Measurements from ENCODE around the gene ENPP6.

Gene ENPP6

DNA sequence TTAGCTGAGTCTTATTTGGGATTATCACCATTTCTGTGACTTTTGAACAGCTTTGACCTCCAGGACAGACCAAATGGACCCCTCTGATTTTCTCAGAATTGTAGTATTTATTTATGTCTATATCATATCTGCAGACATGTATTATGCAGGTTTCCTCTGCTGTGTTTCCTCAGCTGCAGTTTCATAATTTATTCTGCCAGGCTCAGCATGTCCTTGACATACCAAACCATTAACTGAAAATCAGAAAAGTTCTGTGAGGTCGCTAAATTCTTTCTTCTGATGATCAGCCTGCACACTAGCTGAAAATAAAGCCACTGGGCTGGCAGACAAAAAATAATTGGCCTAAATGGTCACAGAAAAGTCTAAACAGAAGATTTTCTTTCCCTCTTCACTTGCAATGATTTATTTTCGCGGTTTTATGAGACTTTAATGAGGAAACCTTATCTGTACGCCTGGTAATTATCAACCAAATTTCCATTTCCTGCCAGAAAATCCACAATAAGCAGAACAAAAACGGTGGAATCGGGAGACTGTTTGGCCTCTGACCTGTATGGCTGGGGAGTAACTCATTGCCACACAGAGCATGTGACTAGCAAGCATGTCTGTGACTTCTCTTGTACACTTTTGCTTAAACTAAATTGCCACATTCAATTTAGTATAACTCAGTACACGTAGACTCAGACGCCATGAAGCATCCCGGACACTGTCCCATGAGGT is 150.9 kb downstream of the ENPP6 start:
- no peak overlapping the region for H3K4me3 ChIP-seq (ENCODE audit: low read length)
- no peak for DNase-seq (ENCODE audit: low read depth)
- TF ChIP-seq, protein P1, sequence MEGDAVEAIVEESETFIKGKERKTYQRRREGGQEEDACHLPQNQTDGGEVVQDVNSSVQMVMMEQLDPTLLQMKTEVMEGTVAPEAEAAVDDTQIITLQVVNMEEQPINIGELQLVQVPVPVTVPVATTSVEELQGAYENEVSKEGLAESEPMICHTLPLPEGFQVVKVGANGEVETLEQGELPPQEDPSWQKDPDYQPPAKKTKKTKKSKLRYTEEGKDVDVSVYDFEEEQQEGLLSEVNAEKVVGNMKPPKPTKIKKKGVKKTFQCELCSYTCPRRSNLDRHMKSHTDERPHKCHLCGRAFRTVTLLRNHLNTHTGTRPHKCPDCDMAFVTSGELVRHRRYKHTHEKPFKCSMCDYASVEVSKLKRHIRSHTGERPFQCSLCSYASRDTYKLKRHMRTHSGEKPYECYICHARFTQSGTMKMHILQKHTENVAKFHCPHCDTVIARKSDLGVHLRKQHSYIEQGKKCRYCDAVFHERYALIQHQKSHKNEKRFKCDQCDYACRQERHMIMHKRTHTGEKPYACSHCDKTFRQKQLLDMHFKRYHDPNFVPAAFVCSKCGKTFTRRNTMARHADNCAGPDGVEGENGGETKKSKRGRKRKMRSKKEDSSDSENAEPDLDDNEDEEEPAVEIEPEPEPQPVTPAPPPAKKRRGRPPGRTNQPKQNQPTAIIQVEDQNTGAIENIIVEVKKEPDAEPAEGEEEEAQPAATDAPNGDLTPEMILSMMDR (conservative IDR thresholded peaks at IDR 0.05; ENCODE audit: low read length), result no peak

GRCh38 chr4:184064877-184065276 is 152.8 kb downstream of the ENPP6 start:
- no peak for DNase-seq (ENCODE audit: low read depth)
- TF ChIP-seq, protein P1 (conservative IDR thresholded peaks at IDR 0.05; ENCODE audit: low read length), result no peak
- no peak overlapping the region for H3K4me3 ChIP-seq (ENCODE audit: low read length)

DNA sequence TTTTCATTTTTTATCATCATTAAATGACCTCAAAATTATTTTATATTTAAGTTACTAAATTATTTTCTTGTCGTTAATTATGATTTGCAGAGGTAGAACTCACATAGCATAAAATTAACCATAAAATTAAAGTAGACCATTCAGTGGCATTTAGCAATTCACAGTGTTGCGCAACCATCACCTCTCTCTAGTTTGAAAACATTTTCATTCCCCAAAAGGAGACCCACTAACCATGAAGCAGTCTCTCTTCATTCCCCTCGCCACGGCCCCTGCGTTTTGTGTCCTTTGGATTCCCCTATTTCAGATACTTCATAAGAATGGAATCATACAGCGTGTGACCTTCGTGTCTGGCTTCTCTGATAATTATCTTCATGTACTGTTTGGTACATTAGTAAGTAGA is 154.9 kb downstream of the ENPP6 start:
- DNase-seq (ENCODE audit: low read depth), result no peak
- TF ChIP-seq, protein P1 (conservative IDR thresholded peaks at IDR 0.05; ENCODE audit: low read length), result no peak
- no peak overlapping the region for H3K4me3 ChIP-seq (ENCODE audit: low read length)

GRCh38 chr4:184061582-184061981 is 156.1 kb downstream of the ENPP6 start:
- no peak for DNase-seq (ENCODE audit: low read depth)
- no peak overlapping the region for H3K4me3 ChIP-seq (ENCODE audit: low read length)
- TF ChIP-seq, protein P1 (conservative IDR thresholded peaks at IDR 0.05; ENCODE audit: low read length), result no peak

DNA sequence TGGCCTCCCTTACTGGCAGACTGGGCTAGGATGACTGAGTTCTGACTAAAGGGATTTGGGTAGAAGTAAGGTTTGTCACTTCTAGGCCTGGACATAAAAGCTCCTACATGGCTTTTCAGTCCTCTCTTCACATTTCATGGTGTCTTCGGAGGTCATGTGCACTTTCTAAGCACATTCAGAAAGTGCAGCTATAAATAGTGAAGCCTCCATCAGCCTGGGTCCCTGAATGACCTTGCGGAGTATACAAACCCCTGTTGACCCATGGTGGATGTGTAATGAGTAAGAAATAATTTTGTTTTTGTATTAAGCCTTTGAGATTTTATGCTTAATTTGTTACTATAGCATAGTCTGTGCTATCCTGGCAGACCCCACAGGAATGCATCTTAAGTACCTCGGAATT is 158.6 kb downstream of the ENPP6 start:
- TF ChIP-seq, protein P1 (conservative IDR thresholded peaks at IDR 0.05; ENCODE audit: low read length), result no peak
- DNase-seq (ENCODE audit: low read depth), result no peak
- no peak overlapping the region for H3K4me3 ChIP-seq (ENCODE audit: low read length)

GRCh38 chr4:184058026-184058425 is 159.6 kb downstream of the ENPP6 start:
- no peak for DNase-seq (ENCODE audit: low read depth)
- TF ChIP-seq, protein P1 (conservative IDR thresholded peaks at IDR 0.05; ENCODE audit: low read length), result no peak

GRCh38 chr4:184056877-184057276 is 160.8 kb downstream of the ENPP6 start:
- TF ChIP-seq, protein P1 (conservative IDR thresholded peaks at IDR 0.05; ENCODE audit: low read length), result no peak
- DNase-seq (ENCODE audit: low read depth), result no peak
- H3K4me3 ChIP-seq (ENCODE audit: low read length), result no peak overlapping the region

More at GRCh38 chr4:184058026-184058425, 159.6 kb downstream of the ENPP6 start:
- no peak overlapping the region for H3K4me3 ChIP-seq (ENCODE audit: low read length)
